GM18505 (cell line): ENCODE measurements around the gene ADPRHL1.
"Not testable (repeated sequence)": the region's sequence is repeated elsewhere in the genome, so short reads cannot be mapped to it uniquely, and the experiment has no call there.

Experiments
- ATAC-seq: cut with Tn5 transposase; IDR thresholded peaks from one replicate; pipeline ENCODE4 v1.9.1; 2021; ENCODE audit not compliant: unreplicated experiment
- POLR2A ChIP-seq: IDR thresholded peaks from 4 replicates; pipeline ENCODE4 v1.6.1; 2011; ENCODE audit warnings: borderline replicate concordance; ENCODE audit not compliant: insufficient read depth, insufficient read length; ENCODE audit errors: extremely low read depth

Gene ADPRHL1

GRCh38 chr13:113489171-113489548 is 35.9 kb upstream of the ADPRHL1 start:
- no peak for ATAC-seq
- TF ChIP-seq POLR2A = no peak

- TF ChIP-seq POLR2A = no peak
Measured at GRCh38 chr13:113488283-113488682, 35.0 kb upstream of the ADPRHL1 start.

GRCh38 chr13:113486698-113487097 is 33.4 kb upstream of the ADPRHL1 start:
- ATAC-seq = no peak
- TF ChIP-seq POLR2A = no peak

More at GRCh38 chr13:113488283-113488682, 35.0 kb upstream of the ADPRHL1 start:
- ATAC-seq = no peak

- no peak for TF ChIP-seq POLR2A
Measured at GRCh38 chr13:113485545-113485944, 32.3 kb upstream of the ADPRHL1 start.

GRCh38 chr13:113483504-113484293 is 30.4 kb upstream of the ADPRHL1 start:
- TF ChIP-seq POLR2A = no peak
- ATAC-seq = no peak

More at GRCh38 chr13:113485545-113485944, 32.3 kb upstream of the ADPRHL1 start:
- no peak for ATAC-seq

GRCh38 chr13:113483081-113483480 is 29.8 kb upstream of the ADPRHL1 start:
- TF ChIP-seq POLR2A = no peak
- ATAC-seq = no peak

- no peak for ATAC-seq
- TF ChIP-seq POLR2A = no peak
Measured at GRCh38 chr13:113479179-113479578, 25.9 kb upstream of the ADPRHL1 start.

- no peak for ATAC-seq
- no peak for TF ChIP-seq POLR2A
Measured at GRCh38 chr13:113477724-113478123, 24.4 kb upstream of the ADPRHL1 start.

- no peak for ATAC-seq
- TF ChIP-seq POLR2A = no peak
Measured at GRCh38 chr13:113476811-113477210, 23.5 kb upstream of the ADPRHL1 start.

GRCh38 chr13:113475911-113476310 is 22.6 kb upstream of the ADPRHL1 start:
- no peak for ATAC-seq
- no peak for TF ChIP-seq POLR2A

GRCh38 chr13:113475280-113475679 is 22.0 kb upstream of the ADPRHL1 start:
- TF ChIP-seq POLR2A = no peak
- ATAC-seq = no peak

GRCh38 chr13:113474179-113474578 is 20.9 kb upstream of the ADPRHL1 start:
- no peak for TF ChIP-seq POLR2A

GRCh38 chr13:113472355-113473025 is 19.2 kb upstream of the ADPRHL1 start:
- ATAC-seq = no peak
- no peak for TF ChIP-seq POLR2A

More at GRCh38 chr13:113474179-113474578, 20.9 kb upstream of the ADPRHL1 start:
- no peak for ATAC-seq

GRCh38 chr13:113471844-113472243 is 18.6 kb upstream of the ADPRHL1 start:
- no peak for TF ChIP-seq POLR2A
- ATAC-seq = no peak

GRCh38 chr13:113470635-113471163 is 17.4 kb upstream of the ADPRHL1 start:
- ATAC-seq = not testable (repeated sequence)
